Measurements from ENCODE around the gene ARHGAP42. TPM values are rescaled to one million over a fixed set of nuclear protein-coding genes. Genes with fewer than 3 reads are reported as not detected.
"Not testable (repeated sequence)": the region's sequence is repeated elsewhere in the genome, so short reads cannot be mapped to it uniquely, and the experiment has no call there.

ARHGAP42 gene
- polyA plus RNA-seq, 4 donors = 26.0 to 39.5 (median 26.4) TPM

DNA sequence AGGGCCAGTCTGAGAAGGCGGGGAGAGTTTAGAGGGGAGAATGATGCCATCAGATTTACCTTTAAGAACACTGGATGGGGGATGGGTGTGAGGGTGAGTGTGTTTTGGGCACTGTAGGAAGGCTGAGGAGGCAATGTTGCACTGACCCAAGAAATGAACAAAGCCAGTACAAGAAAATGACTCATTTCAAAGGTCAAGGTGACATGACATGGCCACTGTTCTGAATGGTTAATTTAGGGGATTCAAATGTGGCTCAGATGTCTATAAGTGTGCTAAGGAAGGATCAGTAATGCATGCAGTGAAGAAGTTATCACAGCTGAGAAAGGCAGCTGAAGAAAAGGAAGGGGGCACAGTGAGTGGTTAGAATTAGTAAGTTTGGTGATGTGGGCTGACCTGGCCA, 312.7 kb downstream of the ARHGAP42 start:
- no peak for DNase-seq (ENCODE audit: low read depth in 4 of 4, low spot score in 3 of 4)

DNA sequence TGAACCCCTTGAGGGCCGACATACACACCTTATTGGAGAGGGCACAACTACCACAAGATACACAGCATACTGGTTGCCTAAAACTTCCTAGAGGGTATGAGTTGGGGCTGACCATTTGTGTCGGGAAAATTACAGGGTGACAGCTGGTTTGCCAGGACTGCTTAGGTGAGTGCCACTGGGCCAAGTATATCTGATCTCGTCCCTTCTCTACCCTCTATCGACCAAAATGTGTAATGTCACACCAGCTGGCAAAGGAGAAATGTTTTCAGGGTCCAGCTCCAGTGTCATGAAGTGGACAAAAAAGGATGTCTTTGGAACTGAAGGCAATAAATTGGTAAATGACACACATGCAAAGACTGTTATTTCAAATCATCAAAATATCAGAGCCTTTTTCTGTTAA, 316.4 kb downstream of the ARHGAP42 start:
- DNase-seq (ENCODE audit: low read depth in 4 of 4, low spot score in 3 of 4) = no peak

DNA sequence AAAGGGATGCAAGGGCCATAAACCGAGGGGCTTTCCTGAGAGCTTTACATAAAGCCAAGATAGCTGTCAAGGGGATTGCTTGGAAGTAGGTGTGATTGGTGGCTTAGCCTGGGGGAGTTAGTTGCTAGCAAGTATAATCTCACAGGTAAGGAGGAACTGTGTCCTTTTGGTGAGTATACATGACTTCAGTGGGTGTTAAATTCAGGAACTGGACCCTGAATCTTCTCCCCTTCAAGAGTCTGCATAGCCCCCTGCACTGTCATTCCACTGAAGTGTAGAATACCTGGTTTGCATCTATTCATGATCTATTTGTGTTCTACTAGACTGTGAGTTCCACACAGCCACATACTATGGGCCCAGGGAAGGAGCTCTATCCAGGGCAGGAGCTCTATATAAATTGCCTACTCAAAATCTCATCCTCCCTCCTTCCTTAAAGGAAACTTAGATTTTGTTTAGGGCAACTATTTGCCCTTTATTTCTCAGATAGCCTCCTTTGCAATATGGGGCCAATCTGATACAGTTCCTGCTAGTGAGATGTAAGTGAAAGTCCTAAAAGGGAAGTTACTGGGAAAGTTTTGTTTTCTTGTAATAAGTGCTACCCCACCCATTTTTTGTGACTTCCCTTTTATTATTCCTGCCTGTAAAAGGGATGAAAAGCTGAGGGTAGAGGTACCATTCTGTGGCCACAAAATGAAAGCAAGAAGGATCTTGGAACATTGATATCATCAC, 322.0 kb downstream of the ARHGAP42 start:
- no peak for DNase-seq (ENCODE audit: low read depth in 4 of 4, low spot score in 3 of 4)

DNA sequence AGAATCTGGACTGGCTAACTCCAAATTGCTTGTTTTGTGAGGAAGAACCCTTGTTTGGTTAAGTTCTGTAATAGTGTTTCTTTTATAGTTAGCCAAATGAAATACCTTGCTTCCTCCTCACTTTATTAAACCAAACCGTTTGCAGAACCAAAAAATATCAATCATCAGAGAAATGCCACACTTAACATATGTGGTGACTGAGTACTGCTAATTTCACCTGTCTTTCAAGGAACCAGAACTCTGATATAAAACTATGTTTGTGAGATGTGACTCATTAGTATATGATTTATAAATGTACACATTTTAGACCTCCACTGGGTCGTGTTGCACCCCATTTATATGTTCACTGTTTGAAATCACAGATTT, 322.6 kb downstream of the ARHGAP42 start:
- DNase-seq (ENCODE audit: low read depth in 4 of 4, low spot score in 3 of 4) = no peak

DNA sequence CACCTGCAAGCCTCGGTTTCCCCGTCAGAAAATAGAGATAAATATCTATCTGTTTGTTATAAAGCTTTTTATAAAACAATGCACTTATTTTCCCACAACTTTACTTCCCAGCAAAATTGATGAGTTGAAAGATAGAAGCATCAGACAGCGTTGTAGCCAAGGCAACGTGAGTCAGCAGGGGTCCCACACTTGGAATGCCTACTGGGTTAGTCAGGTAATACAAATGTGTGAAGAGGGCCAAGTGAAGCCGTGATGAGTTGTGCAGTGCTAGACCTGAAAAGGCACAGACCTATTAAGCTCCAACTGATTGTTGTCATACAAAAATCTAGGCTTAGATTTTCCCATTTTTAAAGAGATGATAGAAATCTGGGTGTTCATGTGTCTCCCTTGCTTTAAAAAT, 323.8 kb downstream of the ARHGAP42 start:
- DNase-seq (ENCODE audit: low read depth in 4 of 4, low spot score in 3 of 4) = no peak

DNA sequence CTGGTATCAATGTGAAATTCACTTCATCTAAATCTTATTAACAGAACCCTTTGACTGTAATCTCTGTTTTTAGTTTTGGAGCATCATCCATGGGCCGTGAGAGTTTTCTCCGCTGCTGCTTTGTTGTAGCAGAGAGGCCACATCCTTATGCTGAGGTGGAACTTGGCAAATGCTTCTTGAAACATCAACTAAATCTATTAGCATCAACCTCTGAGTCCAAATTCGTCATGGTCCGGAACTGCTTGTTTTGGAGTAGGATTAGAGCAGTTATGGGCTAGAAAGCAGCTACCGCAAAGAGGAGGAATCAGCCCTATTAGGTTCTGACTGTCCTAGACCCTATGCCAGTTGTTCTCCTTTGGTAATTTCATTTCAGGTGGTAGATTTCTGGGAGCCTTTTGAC, 324.8 kb downstream of the ARHGAP42 start:
- no peak for DNase-seq (ENCODE audit: low read depth in 4 of 4, low spot score in 3 of 4)

DNA sequence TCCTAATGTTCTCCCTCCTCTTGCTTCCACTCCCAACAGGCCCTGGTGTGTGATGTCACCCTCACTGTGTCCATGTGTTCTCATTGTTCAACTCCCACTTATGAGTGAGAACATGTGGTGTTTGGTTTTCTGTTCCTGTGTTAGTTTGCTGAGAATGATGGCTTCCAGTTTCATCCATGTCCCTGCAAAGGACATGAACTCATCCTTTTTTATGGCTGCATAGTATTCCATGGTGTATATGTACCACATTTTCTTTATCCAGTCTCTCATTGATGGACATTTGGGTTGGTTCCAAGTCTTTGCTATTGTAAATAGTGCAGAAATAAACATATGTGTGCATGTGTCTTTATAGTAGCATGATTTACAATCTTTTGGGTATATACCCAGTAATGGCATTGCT, 326.6 kb downstream of the ARHGAP42 start:
- not testable (repeated sequence) for DNase-seq (ENCODE audit: low read depth in 4 of 4, low spot score in 3 of 4)

DNA sequence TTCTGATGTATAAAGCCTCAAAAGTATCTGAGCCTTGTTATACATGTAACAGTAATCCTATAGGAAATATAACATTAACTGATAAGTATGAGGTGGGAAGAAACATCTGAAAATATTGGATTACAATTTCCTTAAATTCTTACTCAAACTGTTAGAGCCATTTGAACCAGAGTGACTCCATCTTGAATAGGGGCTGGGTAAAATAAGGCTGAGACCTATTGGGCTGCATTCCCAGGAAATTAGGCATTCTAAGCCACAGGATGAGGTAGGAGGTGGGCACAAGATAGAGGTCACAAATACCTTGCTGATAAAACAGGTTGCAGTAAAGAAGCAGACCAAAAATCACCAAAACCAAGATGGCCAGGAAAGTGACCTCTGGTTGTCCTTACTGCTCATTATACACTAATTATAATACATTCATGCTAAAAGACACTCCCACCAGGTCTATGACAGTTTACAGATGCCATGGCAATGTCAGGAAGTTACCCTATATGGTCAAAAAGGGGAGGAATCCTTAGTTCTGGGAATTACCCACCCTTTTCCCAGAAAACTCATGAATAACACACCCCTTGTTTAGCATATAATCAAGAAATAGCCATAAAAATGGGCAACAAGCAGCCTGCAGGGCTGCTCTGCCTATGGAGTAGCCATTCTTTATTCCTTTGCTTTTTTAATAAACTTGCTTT, 327.7 kb downstream of the ARHGAP42 start:
- no peak for DNase-seq (ENCODE audit: low read depth in 4 of 4, low spot score in 3 of 4)

DNA sequence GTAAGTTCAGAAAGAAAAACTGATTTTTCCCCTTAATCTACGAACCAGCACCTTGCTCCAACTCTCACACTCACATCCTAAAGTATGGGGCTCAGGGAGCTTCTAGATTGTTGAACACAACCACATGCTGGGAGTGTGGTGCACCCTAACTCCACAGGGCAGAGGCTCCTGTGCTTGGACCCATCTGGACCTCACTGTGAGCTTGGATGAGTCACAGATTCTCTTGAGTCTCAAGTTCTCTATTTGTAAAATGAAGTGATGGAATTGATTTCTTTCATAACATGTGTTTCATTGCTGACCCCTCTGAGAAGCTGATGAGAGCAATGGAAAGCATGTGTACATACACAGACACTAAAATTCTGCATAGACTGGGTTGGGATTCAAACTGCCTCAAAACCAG, 332.8 kb downstream of the ARHGAP42 start:
- DNase-seq (ENCODE audit: low read depth in 4 of 4, low spot score in 3 of 4) = no peak

DNA sequence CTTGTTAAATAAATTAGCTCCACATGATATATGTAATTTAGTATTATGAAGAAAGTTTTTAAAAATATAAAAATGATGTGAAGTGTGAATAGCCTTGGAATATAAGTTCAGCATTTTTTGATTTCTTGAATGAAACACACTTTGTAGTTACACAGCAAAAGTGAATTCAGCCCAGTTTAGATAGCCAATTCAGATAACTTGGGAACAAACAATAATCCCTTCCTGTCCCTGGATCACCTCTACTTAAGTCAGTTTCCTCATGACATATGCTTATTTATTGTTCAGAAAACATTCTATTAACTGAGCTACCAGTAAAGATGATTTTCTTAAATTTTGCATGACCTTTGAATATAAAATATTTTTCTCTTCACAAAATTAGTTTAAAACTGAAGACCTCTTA, 335.2 kb downstream of the ARHGAP42 start:
- no peak for DNase-seq (ENCODE audit: low read depth in 4 of 4, low spot score in 3 of 4)

DNA sequence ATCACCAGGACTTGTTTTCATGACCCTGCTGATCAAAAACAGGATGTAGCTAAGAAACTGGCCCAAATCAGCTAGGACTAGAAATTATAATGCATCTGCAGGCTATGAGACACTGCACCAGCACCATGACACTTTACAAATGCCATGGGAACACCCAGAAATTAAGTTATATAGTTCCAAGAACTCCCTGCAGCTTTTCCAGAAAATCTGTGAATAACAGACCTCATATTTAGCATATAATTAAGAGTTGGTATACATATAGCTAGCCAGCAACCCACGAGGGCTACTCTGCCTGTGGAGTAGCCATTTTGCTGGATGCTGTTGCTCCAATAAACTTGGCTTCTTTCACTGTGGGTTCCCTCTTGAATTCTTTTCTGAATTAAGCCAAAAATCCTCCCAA, 341.6 kb downstream of the ARHGAP42 start:
- DNase-seq (ENCODE audit: low read depth in 4 of 4, low spot score in 3 of 4) = no peak

DNA sequence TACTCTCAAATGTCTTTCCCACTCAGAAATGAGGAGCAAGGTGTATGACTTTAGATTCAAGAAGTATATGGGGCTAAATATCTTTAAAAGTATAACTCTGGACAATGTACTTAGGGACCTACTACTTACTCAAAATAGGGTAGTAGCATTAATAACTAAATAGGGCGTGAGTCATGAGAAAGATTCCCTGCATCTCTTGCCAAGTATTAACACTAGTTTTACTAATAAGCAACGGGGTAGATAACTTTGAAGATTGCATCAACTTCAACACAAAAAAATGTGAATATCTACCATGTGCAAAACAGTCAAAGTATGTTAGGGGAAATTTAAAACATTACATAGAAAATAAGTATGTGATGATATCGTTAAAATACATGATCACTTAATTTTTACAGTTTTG, 342.9 kb downstream of the ARHGAP42 start:
- no peak for DNase-seq (ENCODE audit: low read depth in 4 of 4, low spot score in 3 of 4)

DNA sequence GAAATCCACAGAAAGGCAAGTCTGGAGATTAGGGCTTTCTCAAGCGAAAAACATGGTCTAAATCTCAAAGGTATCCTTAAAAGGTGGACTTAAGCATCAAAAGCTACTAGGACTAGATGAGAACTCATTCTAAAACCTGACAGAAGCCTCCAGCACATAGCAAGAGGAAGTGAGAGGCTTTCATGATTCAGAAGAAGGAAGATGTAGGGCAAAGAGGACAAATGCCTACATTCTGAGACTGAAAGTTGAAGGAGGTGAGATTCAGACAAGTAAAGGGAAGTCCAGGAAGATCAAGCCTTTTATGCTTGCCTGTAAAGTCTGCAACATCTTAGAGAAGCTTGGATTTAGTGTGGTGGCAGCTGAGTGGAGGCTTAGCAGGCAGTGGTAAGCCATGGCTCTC, 343.6 kb downstream of the ARHGAP42 start:
- no peak for DNase-seq (ENCODE audit: low read depth in 4 of 4, low spot score in 3 of 4)

DNA sequence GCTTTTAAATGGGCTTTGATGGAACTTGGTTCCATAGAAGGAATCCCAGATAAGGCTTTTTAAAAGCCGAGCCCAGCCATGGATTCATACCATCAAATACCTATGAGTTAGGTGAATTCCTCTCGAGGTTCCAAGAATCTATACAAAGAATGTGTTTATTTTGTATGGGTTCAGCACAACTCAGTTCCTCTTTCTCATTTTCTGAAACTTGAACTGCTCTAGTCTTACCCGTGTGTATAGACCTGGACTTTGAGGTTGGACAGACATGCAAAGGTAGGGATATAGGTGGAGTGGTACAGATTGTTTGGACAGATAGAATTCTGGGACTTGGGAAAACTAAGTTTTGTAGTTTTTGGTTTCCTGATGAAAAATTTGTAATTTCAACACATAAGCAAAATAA, 344.6 kb downstream of the ARHGAP42 start:
- no peak for DNase-seq (ENCODE audit: low read depth in 4 of 4, low spot score in 3 of 4)

DNA sequence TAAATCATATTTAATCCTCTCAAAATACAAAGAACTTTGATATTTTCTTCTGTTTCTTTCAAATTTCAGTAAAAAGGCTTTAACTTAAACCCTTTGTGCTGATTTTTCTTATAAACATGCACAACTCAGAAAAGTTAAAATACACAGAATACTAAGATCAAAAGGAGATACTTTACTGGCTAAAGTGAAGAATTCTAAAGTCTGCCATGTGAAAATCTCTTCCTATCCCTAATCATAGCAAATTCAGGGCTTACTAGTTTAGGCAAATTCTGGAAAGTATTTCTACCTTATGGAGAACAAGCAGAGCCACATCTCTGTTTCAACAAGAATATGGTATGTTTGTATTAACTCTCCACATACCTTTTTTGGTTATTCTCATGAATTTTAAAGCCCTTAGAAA, 345.9 kb downstream of the ARHGAP42 start:
- no peak for DNase-seq (ENCODE audit: low read depth in 4 of 4, low spot score in 3 of 4)

DNA sequence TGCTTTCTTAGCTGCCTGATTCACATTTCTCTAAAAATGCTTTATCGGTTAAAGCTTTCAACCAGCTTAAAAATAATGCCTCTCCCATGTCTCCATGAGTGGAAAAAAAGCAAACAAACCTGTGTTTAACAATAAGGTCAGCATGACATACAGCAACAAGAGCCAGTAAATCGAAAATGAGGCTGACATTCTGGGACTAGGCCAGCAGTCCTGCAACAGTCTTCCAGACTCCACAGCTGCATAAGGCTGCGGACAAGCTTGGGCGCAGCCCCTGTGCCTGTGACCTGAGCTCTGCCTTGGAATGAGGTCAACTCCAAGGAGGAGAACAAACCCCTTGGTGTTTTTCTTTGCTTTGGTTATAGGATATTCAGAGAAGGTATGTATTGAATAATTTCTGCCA, 347.0 kb downstream of the ARHGAP42 start:
- DNase-seq (ENCODE audit: low read depth in 4 of 4, low spot score in 3 of 4) = peak; percentile 6 to 15 (median 8)

DNA sequence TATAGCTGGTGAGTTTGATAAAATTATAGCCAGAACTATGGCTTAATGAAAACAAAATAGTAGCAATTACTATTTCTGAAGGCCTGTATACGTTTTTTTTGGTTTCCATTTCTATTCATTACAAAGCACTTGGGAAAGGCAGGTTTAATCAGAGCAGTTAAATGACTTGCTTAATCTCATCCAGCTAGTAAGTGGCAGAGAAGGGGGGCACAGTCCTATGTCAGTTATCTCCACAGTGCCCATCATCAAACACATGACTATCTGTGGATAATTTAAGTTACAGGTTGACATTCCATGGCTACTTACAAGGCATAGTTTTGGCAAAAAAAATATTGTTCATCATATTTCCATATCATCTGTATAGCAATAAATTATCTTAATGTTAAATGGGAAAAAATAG, 348.8 kb downstream of the ARHGAP42 start:
- DNase-seq (ENCODE audit: low read depth in 4 of 4, low spot score in 3 of 4) = no peak

Data from left renal pelvis (tissue), 4 donors.